Measurements from ENCODE around the gene GABRB1. TPM values are rescaled to one million over a fixed set of nuclear protein-coding genes. Genes with fewer than 3 reads are reported as not detected.

Gene GABRB1
- total RNA-seq, 1 donor from 2014 or later = not detected

DNA sequence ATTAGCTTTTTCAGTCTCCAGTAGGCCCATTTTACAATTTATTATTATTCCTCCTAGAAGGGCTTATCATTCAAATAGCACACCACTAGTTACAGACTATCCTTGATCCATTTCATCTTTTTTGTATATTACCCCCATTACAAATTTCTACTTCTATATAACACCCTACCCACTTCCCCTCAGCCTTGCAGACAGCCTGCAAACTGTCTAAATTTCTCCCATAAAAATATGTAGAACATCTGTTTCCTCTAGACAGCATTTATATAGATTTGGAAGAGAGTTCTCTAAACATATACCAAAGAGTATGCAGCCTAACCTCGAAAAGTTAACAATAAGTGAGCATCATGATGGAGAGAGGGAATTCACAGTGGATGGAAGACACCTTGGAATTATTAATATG lies 401.4 kb downstream of the GABRB1 start:
- TF ChIP-seq POLR2AphosphoS5 (IDR thresholded peaks at IDR 0.05; ENCODE audit: insufficient read depth in 1 of 2, low read depth in 1 of 2) (no peak), POLR2A (IDR thresholded peaks at IDR 0.05) (no peak)
- TF ChIP-seq, protein P1, sequence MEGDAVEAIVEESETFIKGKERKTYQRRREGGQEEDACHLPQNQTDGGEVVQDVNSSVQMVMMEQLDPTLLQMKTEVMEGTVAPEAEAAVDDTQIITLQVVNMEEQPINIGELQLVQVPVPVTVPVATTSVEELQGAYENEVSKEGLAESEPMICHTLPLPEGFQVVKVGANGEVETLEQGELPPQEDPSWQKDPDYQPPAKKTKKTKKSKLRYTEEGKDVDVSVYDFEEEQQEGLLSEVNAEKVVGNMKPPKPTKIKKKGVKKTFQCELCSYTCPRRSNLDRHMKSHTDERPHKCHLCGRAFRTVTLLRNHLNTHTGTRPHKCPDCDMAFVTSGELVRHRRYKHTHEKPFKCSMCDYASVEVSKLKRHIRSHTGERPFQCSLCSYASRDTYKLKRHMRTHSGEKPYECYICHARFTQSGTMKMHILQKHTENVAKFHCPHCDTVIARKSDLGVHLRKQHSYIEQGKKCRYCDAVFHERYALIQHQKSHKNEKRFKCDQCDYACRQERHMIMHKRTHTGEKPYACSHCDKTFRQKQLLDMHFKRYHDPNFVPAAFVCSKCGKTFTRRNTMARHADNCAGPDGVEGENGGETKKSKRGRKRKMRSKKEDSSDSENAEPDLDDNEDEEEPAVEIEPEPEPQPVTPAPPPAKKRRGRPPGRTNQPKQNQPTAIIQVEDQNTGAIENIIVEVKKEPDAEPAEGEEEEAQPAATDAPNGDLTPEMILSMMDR (IDR thresholded peaks at IDR 0.05) = no peak
- H3K36me3 ChIP-seq = no peaks in the 10 kb centered on the region
- no peaks in the 10 kb centered on the region for H3K9me3 ChIP-seq
- no peak overlapping the region for H3K27ac ChIP-seq
- H3K4me3 ChIP-seq = no peak overlapping the region
- no peak for DNase-seq (ENCODE audit: extremely low spot score in 2 of 2)
- intact Hi-C loops (cut with DNase I) = no loop called here
- no peaks in the 10 kb centered on the region for H3K27me3 ChIP-seq
- no peaks in the 10 kb centered on the region for H3K4me1 ChIP-seq

DNA sequence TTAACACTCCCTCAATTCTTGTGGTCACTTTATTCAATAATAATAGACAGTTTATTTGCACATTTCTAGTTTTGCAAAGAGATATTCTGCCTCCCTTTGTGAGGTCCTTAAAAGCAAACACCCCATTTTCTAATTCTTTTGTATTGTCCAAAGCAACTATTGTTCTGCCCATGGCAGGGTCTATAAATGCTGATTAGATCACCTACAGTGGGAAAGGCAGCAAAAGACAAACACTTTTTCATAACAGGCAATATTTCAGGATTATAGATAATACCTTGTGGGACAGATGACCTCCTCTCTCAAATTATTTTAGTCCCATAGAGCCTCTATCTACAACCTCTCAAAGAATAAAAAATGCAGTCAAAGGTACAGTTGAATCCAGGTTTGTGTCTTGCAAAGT lies 403.6 kb downstream of the GABRB1 start:
- H3K9me3 ChIP-seq = no peaks in the 10 kb centered on the region
- no peaks in the 10 kb centered on the region for H3K36me3 ChIP-seq
- no peak for DNase-seq (ENCODE audit: extremely low spot score in 2 of 2)
- intact Hi-C loops (cut with DNase I) = no loop called here
- H3K4me1 ChIP-seq = no peaks in the 10 kb centered on the region
- no peak overlapping the region for H3K4me3 ChIP-seq
- TF ChIP-seq POLR2AphosphoS5 (IDR thresholded peaks at IDR 0.05; ENCODE audit: insufficient read depth in 1 of 2, low read depth in 1 of 2) = no peak
- TF ChIP-seq, protein P1 (IDR thresholded peaks at IDR 0.05) = no peak
- no peak for TF ChIP-seq POLR2A (IDR thresholded peaks at IDR 0.05)
- no peaks in the 10 kb centered on the region for H3K27me3 ChIP-seq
- no peak overlapping the region for H3K27ac ChIP-seq

- no peaks in the 10 kb centered on the region for H3K27me3 ChIP-seq
- intact Hi-C loops (cut with DNase I) = no loop called here
- no peak for TF ChIP-seq POLR2AphosphoS5 (IDR thresholded peaks at IDR 0.05; ENCODE audit: insufficient read depth in 1 of 2, low read depth in 1 of 2)
- TF ChIP-seq, protein P1 (IDR thresholded peaks at IDR 0.05) = no peak
- TF ChIP-seq POLR2A (IDR thresholded peaks at IDR 0.05) = no peak
Observed at GRCh38 chr4:47442980-47443379, 411.6 kb downstream of the GABRB1 start.

DNA sequence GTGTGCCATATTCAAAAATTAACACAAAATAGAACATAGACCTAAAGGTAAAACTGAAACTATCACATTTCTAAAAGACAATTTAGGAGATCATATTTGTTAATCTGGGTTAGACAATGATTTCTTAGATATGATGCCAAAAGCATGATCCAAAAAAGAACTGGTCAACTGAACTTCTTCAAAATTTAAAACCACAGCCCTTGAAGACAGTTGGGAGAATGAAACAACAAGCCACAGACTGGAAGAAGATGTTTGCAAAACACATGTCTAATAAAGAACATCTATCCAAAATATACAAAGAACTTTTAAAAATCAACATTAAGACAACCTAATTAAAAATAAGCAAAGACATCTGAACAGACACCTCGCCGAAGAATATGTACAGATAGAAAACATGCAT lies 412.7 kb downstream of the GABRB1 start:
- Histone ChIP-seq H3K9me3 (no peaks in the 10 kb centered on the region), H3K4me1 (no peaks in the 10 kb centered on the region), H3K27me3 (no peaks in the 10 kb centered on the region), H3K27ac (no peak overlapping the region), H3K4me3 (no peak overlapping the region), H3K36me3 (no peaks in the 10 kb centered on the region)
- TF ChIP-seq, protein P1 (IDR thresholded peaks at IDR 0.05) = no peak
- TF ChIP-seq POLR2AphosphoS5 (IDR thresholded peaks at IDR 0.05; ENCODE audit: insufficient read depth in 1 of 2, low read depth in 1 of 2) = no peak
- no peak for DNase-seq (ENCODE audit: extremely low spot score in 2 of 2)
- intact Hi-C loops (cut with DNase I) = no loop called here

More at GRCh38 chr4:47442980-47443379, 411.6 kb downstream of the GABRB1 start:
- no peaks in the 10 kb centered on the region for H3K4me1 ChIP-seq
- no peak overlapping the region for H3K4me3 ChIP-seq
- H3K27ac ChIP-seq = no peak overlapping the region
- no peaks in the 10 kb centered on the region for H3K36me3 ChIP-seq
- DNase-seq (ENCODE audit: extremely low spot score in 2 of 2) = no peak
- no peaks in the 10 kb centered on the region for H3K9me3 ChIP-seq

DNA sequence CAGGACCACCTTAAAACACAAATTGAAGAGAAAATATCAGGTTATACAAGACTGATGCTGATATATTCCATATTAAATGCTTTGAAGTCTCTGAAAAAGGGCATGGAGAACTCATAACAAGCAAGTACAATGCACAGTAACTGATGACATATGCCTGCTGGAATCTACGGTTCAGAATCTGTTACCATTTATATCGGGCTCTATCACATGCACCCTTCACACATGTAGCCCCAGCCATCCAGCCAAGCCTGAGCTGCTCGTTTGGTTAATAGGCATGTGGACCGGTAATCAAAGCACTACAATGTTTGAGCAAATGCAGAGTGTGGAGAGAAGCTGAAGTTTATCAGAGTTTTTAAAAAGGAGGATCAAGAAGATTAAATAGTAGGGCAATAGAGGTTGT lies 420.3 kb downstream of the GABRB1 start:
- Histone ChIP-seq H3K4me3 (no peak overlapping the region), H3K4me1 (no peaks in the 10 kb centered on the region), H3K27ac (no peak overlapping the region), H3K36me3 (peaks cover 0 to 27% of the 10 kb centered on the region in 2 donors), H3K9me3 (no peaks in the 10 kb centered on the region), H3K27me3 (no peaks in the 10 kb centered on the region)
- DNase-seq (ENCODE audit: extremely low spot score in 2 of 2) = no peak
- intact Hi-C loops (cut with DNase I) = no loop called here
- TF ChIP-seq, protein P1 (IDR thresholded peaks at IDR 0.05) = no peak
- TF ChIP-seq POLR2AphosphoS5 (IDR thresholded peaks at IDR 0.05; ENCODE audit: insufficient read depth in 1 of 2, low read depth in 1 of 2) = no peak
- TF ChIP-seq POLR2A (IDR thresholded peaks at IDR 0.05) = no peak

Measured in vagina (tissue), 2 donors.